ENCODE measurements around the gene CIZ1. TPM values are rescaled to one million over a fixed set of nuclear protein-coding genes. Genes with fewer than 3 reads are reported as not detected.
A peak's percentile ranks its signal among the peaks of the same experiment; 100 is the strongest.

CIZ1 gene
- total RNA-seq, 1 donor from 2014 or later: 109 TPM

GRCh38 chr9:128214571-128215490 is 23.5 kb upstream of the CIZ1 start:
- DNase-seq (ENCODE audit: low spot score): peak; percentile 39

GRCh38 chr9:128213746-128214497 is 22.6 kb upstream of the CIZ1 start:
- DNase-seq (ENCODE audit: low spot score): no peak

GRCh38 chr9:128211981-128212281 is 20.6 kb upstream of the CIZ1 start:
- DNase-seq (ENCODE audit: low spot score): no peak

- DNase-seq (ENCODE audit: low spot score): peak; percentile 76
Observed at GRCh38 chr9:128211186-128211980, 20.0 kb upstream of the CIZ1 start.

- no peak for DNase-seq (ENCODE audit: low spot score)
Observed at GRCh38 chr9:128208946-128209669, 17.7 kb upstream of the CIZ1 start.

GRCh38 chr9:128208386-128208785 is 17.0 kb upstream of the CIZ1 start:
- DNase-seq (ENCODE audit: low spot score): no peak

GRCh38 chr9:128206916-128207910 is 15.8 kb upstream of the CIZ1 start:
- DNase-seq (ENCODE audit: low spot score): no peak

- DNase-seq (ENCODE audit: low spot score): no peak
Observed at GRCh38 chr9:128206484-128206883, 15.1 kb upstream of the CIZ1 start.

- DNase-seq (ENCODE audit: low spot score): no peak
Observed at GRCh38 chr9:128205296-128205944, 14.0 kb upstream of the CIZ1 start.

GRCh38 chr9:128204858-128205257 is 13.5 kb upstream of the CIZ1 start:
- DNase-seq (ENCODE audit: low spot score): no peak

GRCh38 chr9:128203707-128204551 is 12.6 kb upstream of the CIZ1 start:
- no peak for DNase-seq (ENCODE audit: low spot score)

GRCh38 chr9:128203024-128203706 is 11.8 kb upstream of the CIZ1 start, which contains the start of gene DNM1:
TSS of gene DNM1 (plus strand) at chr9:128203379. CDS start at chr9:128203471, 92 bp downstream.
- peak; percentile 53 for DNase-seq (ENCODE audit: low spot score)

- no peak for DNase-seq (ENCODE audit: low spot score)
Observed at GRCh38 chr9:128202648-128203023, 11.3 kb upstream of the CIZ1 start.

- DNase-seq (ENCODE audit: low spot score): no peak
Observed at GRCh38 chr9:128201441-128202369, 10.3 kb upstream of the CIZ1 start.

- DNase-seq (ENCODE audit: low spot score): no peak
Observed at GRCh38 chr9:128193469-128194096, 2.2 kb upstream of the CIZ1 start.

GRCh38 chr9:128192601-128193371 is 1.4 kb upstream of the CIZ1 start:
- peak; percentile 80 for DNase-seq (ENCODE audit: low spot score)
